ENCODE data around the gene OR13F1. TPM values are rescaled to one million over a fixed set of nuclear protein-coding genes. Genes with fewer than 3 reads are reported as not detected.

OR13F1 gene
- total and polyA plus RNA-seq, 9 donors: not detected

DNA sequence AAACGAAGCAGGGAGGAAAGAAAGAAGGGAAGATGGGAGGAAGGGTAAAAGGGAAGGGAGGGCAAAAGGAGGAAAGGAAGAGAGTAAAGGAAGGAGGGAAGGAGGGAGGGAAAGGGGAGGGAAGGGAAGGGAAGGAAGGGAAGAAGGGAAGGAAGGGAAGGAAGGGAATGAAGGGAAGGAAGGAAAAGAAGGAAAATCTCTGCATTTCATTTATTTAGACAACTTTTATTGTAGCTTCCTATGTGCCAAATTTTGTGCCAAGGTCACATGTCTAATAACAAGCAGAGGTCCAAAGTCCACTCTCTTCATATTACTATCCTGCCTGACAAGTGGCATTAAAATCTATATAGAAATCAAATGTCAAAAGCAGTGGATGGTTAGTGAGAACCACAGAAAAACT lies 35.2 kb downstream of the OR13F1 start:
- Histone ChIP-seq H3K27ac (no peak overlapping the region), H3K4me3 (no peak overlapping the region), H3K27me3 (no peaks in the 10 kb centered on the region), H3K4me1 (ENCODE audit: insufficient read depth) (no peaks in the 10 kb centered on the region), H3K36me3 (no peaks in the 10 kb centered on the region), H3K9me3 (no peaks in the 10 kb centered on the region)
- TF ChIP-seq EP300 (IDR thresholded peaks at IDR 0.05) (no peak), POLR2A (IDR thresholded peaks at IDR 0.05) (no peak), CTCF (IDR thresholded peaks at IDR 0.05) (no peak)
- WGBS, 3 donors: 30 to 40% (median 40%) methylated on average over 1 of the region's 1 CpG
- intact Hi-C loops (cut with DNase I): no loop called here
- no peak for DNase-seq

DNA sequence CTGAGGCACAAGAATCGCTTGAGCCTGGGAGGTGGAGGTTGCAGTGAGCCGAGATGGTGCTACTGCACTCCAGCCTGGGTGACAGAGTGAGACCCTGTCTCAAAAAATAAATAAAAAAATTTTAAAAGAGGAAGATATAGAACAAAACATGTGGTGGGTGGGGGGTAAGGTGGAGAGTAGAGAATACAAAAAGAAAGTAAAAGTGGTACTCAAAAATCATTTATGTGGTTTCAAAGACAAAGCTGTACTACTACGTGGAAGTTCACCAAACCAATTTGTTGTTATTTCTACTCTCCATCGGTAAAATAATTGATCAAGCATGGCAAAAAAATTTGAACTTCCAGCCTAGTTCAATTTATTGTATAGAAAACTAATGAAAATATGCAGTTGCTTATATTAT lies 40.6 kb downstream of the OR13F1 start:
- H3K9me3 ChIP-seq: no peaks in the 10 kb centered on the region
- no peaks in the 10 kb centered on the region for H3K4me1 ChIP-seq (ENCODE audit: insufficient read depth)
- DNase-seq: no peak
- no peak overlapping the region for H3K27ac ChIP-seq
- 89 to 92% (median 91%) methylated on average over 4 of the region's 4 CpGs for WGBS, 3 donors
- no peak overlapping the region for H3K4me3 ChIP-seq
- intact Hi-C loops (cut with DNase I): no loop called here
- no peaks in the 10 kb centered on the region for H3K27me3 ChIP-seq
- TF ChIP-seq CTCF (IDR thresholded peaks at IDR 0.05) (no peak), EP300 (IDR thresholded peaks at IDR 0.05) (no peak), POLR2A (IDR thresholded peaks at IDR 0.05) (no peak)
- H3K36me3 ChIP-seq: no peaks in the 10 kb centered on the region

DNA sequence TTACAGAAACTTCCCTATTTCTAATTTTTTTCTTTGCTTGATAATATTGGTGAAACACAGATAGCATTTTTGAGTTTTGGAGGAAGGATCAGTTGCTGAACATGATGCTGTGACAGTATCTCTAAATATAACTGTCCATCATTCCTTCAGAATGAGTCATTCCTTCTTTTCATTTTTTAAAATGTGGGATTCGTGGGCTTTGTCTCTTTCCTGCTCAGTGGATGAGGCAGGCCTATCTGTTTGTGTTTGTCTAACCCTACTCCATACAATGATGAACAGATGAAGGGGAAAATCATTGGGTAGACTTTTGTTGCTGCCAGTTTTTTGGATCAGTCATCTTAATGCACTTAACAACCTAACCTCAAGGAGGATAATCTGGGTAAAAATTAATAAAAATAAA lies 49.2 kb downstream of the OR13F1 start:
- intact Hi-C loops (cut with DNase I): no loop called here
- Histone ChIP-seq H3K4me3 (no peak overlapping the region), H3K36me3 (no peaks in the 10 kb centered on the region), H3K4me1 (ENCODE audit: insufficient read depth) (no peaks in the 10 kb centered on the region), H3K9me3 (no peaks in the 10 kb centered on the region), H3K27me3 (no peaks in the 10 kb centered on the region), H3K27ac (no peak overlapping the region)
- TF ChIP-seq CTCF (IDR thresholded peaks at IDR 0.05) (no peak), EP300 (IDR thresholded peaks at IDR 0.05) (no peak), POLR2A (IDR thresholded peaks at IDR 0.05) (no peak)
- DNase-seq: no peak
- WGBS, 3 donors: 20 to 39% (median 29%) methylated on average over 1 of the region's 1 CpG

Other genes starting within 250 kb of the OR13F1 start
- not detected for gene OR13C4, start 22.9 kb downstream of the OR13F1 start, total RNA-seq
- not detected for gene OR13C4, start 22.9 kb downstream of the OR13F1 start, polyA plus RNA-seq
- gene OR13C3, start 32.6 kb downstream of the OR13F1 start, total RNA-seq: not detected
- not detected for gene OR13C3, start 32.6 kb downstream of the OR13F1 start, polyA plus RNA-seq
- gene OR13C8, start 64.9 kb downstream of the OR13F1 start, total RNA-seq: not detected
- gene OR13C8, start 64.9 kb downstream of the OR13F1 start, polyA plus RNA-seq: not detected
- not detected for gene OR13C5, start 95.2 kb downstream of the OR13F1 start, total RNA-seq
- not detected for gene OR13C5, start 95.2 kb downstream of the OR13F1 start, polyA plus RNA-seq
- gene OR13C2, start 101.4 kb downstream of the OR13F1 start, total RNA-seq: not detected
- not detected for gene OR13C2, start 101.4 kb downstream of the OR13F1 start, polyA plus RNA-seq
- gene OR13C9, start 113.9 kb downstream of the OR13F1 start, total RNA-seq: not detected
- gene OR13C9, start 113.9 kb downstream of the OR13F1 start, polyA plus RNA-seq: not detected
- not detected for gene OR13D1, start 190.3 kb downstream of the OR13F1 start, total RNA-seq
- gene OR13D1, start 190.3 kb downstream of the OR13F1 start, polyA plus RNA-seq: not detected
- 10 to 100 TPM; 12.6 to 22.8 (median 17.4) TPM for gene NIPSNAP3A, start 243.4 kb downstream of the OR13F1 start, total RNA-seq
- 10 to 100 TPM; 16.0 to 20.7 TPM for gene NIPSNAP3A, start 243.4 kb downstream of the OR13F1 start, polyA plus RNA-seq